HL-60 (cell line): ENCODE measurements around the gene GOLT1A.

ENCODE experiments used
- GABPA ChIP-seq: IDR thresholded peaks from 2 replicates; pipeline ENCODE4 v1.6.1; 2012; ENCODE audit warnings: low read depth
- POLR2AphosphoS5 ChIP-seq: IDR thresholded peaks from 2 replicates; pipeline ENCODE4 v1.6.1; 2012; ENCODE audit warnings: low read depth
- TF ChIP-seq, protein P1 (sequence below): IDR thresholded peaks from one replicate; pipeline ENCODE4 v1.5.1; 2011; ENCODE audit warnings: low read length, control low read depth, inconsistent platforms; ENCODE audit not compliant: insufficient read depth
- TF ChIP-seq, protein P2 (sequence below): IDR thresholded peaks from 2 replicates; pipeline ENCODE4 v1.6.1; 2012; ENCODE audit warnings: low read depth; ENCODE audit not compliant: insufficient replicate concordance

DNA sequence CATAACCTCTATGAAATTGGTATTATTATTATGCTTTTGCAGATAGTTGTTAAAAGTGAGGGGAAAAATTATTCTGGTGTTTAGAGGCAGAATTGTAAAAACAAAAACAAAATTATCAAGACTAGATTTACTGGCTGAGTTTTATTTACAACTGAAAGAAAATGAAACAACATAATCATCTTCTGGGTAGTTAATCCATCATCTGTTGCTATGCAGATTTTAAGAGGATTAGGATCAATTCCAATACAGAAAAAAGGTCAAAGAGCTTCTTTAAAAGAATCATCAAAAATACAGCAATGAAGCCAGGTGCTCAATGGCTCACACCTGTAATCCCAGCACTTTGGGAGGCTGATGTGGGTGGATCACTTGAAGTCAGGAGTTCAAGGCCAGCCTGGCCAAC is 8.3 kb downstream of the GOLT1A start:
- TF ChIP-seq, protein P1, sequence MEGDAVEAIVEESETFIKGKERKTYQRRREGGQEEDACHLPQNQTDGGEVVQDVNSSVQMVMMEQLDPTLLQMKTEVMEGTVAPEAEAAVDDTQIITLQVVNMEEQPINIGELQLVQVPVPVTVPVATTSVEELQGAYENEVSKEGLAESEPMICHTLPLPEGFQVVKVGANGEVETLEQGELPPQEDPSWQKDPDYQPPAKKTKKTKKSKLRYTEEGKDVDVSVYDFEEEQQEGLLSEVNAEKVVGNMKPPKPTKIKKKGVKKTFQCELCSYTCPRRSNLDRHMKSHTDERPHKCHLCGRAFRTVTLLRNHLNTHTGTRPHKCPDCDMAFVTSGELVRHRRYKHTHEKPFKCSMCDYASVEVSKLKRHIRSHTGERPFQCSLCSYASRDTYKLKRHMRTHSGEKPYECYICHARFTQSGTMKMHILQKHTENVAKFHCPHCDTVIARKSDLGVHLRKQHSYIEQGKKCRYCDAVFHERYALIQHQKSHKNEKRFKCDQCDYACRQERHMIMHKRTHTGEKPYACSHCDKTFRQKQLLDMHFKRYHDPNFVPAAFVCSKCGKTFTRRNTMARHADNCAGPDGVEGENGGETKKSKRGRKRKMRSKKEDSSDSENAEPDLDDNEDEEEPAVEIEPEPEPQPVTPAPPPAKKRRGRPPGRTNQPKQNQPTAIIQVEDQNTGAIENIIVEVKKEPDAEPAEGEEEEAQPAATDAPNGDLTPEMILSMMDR: no peak
- no peak for TF ChIP-seq POLR2AphosphoS5
- TF ChIP-seq, protein P2, sequence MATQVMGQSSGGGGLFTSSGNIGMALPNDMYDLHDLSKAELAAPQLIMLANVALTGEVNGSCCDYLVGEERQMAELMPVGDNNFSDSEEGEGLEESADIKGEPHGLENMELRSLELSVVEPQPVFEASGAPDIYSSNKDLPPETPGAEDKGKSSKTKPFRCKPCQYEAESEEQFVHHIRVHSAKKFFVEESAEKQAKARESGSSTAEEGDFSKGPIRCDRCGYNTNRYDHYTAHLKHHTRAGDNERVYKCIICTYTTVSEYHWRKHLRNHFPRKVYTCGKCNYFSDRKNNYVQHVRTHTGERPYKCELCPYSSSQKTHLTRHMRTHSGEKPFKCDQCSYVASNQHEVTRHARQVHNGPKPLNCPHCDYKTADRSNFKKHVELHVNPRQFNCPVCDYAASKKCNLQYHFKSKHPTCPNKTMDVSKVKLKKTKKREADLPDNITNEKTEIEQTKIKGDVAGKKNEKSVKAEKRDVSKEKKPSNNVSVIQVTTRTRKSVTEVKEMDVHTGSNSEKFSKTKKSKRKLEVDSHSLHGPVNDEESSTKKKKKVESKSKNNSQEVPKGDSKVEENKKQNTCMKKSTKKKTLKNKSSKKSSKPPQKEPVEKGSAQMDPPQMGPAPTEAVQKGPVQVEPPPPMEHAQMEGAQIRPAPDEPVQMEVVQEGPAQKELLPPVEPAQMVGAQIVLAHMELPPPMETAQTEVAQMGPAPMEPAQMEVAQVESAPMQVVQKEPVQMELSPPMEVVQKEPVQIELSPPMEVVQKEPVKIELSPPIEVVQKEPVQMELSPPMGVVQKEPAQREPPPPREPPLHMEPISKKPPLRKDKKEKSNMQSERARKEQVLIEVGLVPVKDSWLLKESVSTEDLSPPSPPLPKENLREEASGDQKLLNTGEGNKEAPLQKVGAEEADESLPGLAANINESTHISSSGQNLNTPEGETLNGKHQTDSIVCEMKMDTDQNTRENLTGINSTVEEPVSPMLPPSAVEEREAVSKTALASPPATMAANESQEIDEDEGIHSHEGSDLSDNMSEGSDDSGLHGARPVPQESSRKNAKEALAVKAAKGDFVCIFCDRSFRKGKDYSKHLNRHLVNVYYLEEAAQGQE: no peak
- no peak for TF ChIP-seq GABPA
